ENCODE measurements around the gene CRYZL1.

DNA sequence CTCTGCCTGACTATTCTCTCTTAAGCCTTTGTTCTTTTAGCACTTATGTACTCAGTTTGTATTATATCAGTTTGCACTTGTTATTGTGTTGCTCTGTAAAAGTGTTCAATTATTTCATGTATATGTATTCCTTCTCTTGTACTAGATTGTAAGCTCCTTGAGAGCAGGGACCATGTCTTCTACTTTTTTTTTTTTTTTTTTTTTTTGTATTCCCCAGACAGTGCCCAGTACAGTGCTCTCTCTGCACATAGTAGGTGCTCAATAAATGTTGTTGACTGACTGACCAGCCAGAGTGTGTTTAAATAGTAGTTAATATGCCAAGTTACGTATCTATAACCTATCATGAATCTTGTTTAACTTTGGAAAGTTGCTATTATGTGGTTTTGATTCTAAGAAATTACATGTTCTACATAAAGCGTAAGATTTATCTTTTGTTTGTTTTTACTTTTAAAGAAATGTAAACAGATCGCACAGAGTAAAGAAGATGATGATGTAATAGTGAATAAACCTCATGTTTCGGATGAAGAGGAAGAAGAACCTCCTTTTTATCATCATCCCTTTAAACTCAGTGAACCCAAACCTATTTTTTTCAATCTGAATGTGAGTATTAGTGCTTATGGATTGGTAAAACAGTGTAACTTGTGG is 82.6 kb downstream of the CRYZL1 start:
- TF ChIP-seq CTCF (IDR thresholded peaks at IDR 0.05; ENCODE audit: low read depth, low read length) (no peak), EZH2phosphoT487 (IDR thresholded peaks at IDR 0.05; ENCODE audit: low read depth) (no peak)

All from OCI-LY3 (cell line).